H1 (cell line): ENCODE measurements around the gene HS1BP3. TPM values are rescaled to one million over a fixed set of nuclear protein-coding genes. Genes with fewer than 3 reads are reported as not detected.

Source experiments
- CTCF ChIA-PET: fragments of 300-600 bp; sonication (Branson Sonifier 250); formaldehyde crosslinking; loops from one replicate; lab custom pipeline; 2021; ENCODE audit not compliant: partially characterized antibody; lab: Charles Lee
- POLR2A ChIA-PET: fragments of 300-600 bp; sonication (Branson Sonifier 250); formaldehyde crosslinking; loops from one replicate; lab custom pipeline; 2021; ENCODE audit warnings: inconsistent platforms; ENCODE audit not compliant: partially characterized antibody; lab: Charles Lee
- DNase-seq, 2 experiments: peaks; one replicate each; pipeline versions ENCODE4 v3.0.0 to v3.0.0-alpha.2; 2010 to 2022; ENCODE audit warnings: low spot score in 2 of 2, low read depth in 1 of 2, mixed read lengths in 1 of 2
- FAIRE-seq: peaks from 2 replicates; lab custom pipeline; 2011; peaks lifted over from hg19 to GRCh38; lab: Jason Lieb, UNC
- H2AFZ ChIP-seq: 2 replicates; pipeline ENCODE4 v1.8.1; 2012; ENCODE audit warnings: low read length, inconsistent platforms
- H2AK5ac ChIP-seq: 2 replicates; pipeline ENCODE4 v1.6.1; 2013; ENCODE audit warnings: low read depth, low read length
- H2BK120ac ChIP-seq: replicated peaks from 2 replicates; pipeline ENCODE3; 2013; ENCODE audit warnings: low read depth, low read length, inconsistent platforms
- H2BK12ac ChIP-seq: 2 replicates; pipeline ENCODE4 v1.6.1; 2013; ENCODE audit warnings: low read depth, low read length
- H2BK15ac ChIP-seq: 2 replicates; pipeline ENCODE4 v1.6.1; 2013; ENCODE audit warnings: low read length
- H2BK20ac ChIP-seq: 2 replicates; pipeline ENCODE4 v1.6.1; 2013; ENCODE audit warnings: low read length
- H2BK5ac ChIP-seq: 2 replicates; pipeline ENCODE4 v1.6.1; 2013; ENCODE audit warnings: low read depth, low read length
- H3K14ac ChIP-seq: 2 replicates; pipeline ENCODE4 v1.6.1; 2013; ENCODE audit warnings: inconsistent platforms; ENCODE audit not compliant: insufficient read length
- H3K18ac ChIP-seq: 2 replicates; pipeline ENCODE4 v1.6.1; 2013; ENCODE audit warnings: low read length; ENCODE audit errors: extremely low read depth
- H3K23ac ChIP-seq: 2 replicates; pipeline ENCODE4 v1.6.1; 2013; ENCODE audit warnings: inconsistent platforms; ENCODE audit not compliant: insufficient read length
- H3K23me2 ChIP-seq: 2 replicates; pipeline ENCODE4 v1.6.1; 2013; ENCODE audit warnings: low read depth, low read length
- H3K27ac ChIP-seq: 2 replicates; pipeline ENCODE4 v1.6.1; 2011; ENCODE audit warnings: low read depth, low read length, inconsistent platforms
- H3K27me3 ChIP-seq, 4 experiments: replicated peaks in 1 of 4; 1 replicate in 1 of 4; 2 replicates in 3 of 4; pipeline versions ENCODE4 v1.6.1 to v1.8.1; 2011 to 2013; ENCODE audit warnings: low read length in 3 of 4, mild to moderate bottlenecking in 3 of 4, inconsistent platforms in 2 of 4, mixed read lengths in 2 of 4, moderate library complexity in 1 of 4; ENCODE audit not compliant: control insufficient read depth in 3 of 4, insufficient read depth in 3 of 4; ENCODE audit errors: extremely low read depth in 1 of 4
- H3K36me3 ChIP-seq, 4 experiments: 2 replicates each; pipeline versions ENCODE4 v1.6.1 to v1.8.1; 2011 to 2013; ENCODE audit warnings: mild to moderate bottlenecking in 4 of 4, low read length in 3 of 4, moderate library complexity in 2 of 4, control low read depth in 1 of 4, inconsistent platforms in 1 of 4; ENCODE audit not compliant: insufficient read depth in 4 of 4, control insufficient read depth in 2 of 4
- H3K4ac ChIP-seq: replicated peaks from 2 replicates; pipeline ENCODE3; 2013; ENCODE audit warnings: low read length, low read depth, mixed read lengths, inconsistent platforms; ENCODE audit not compliant: insufficient read length
- H3K4me1 ChIP-seq, 4 experiments: replicated peaks in 1 of 4; 1 replicate in 1 of 4; 2 replicates in 3 of 4; pipeline versions ENCODE4 v1.6.1 to v1.8.1; 2011 to 2013; ENCODE audit warnings: low read length in 3 of 4, inconsistent platforms in 2 of 4, mixed read lengths in 1 of 4; ENCODE audit not compliant: insufficient read depth in 4 of 4, control insufficient read depth in 3 of 4
- H3K4me2 ChIP-seq, 2 experiments: 2 replicates each; pipeline versions ENCODE4 v1.6.1 to v1.8.1; 2011 to 2013; ENCODE audit warnings: low read depth in 2 of 2, low read length in 2 of 2, control low read depth in 1 of 2, inconsistent platforms in 1 of 2, mild to moderate bottlenecking in 1 of 2; ENCODE audit not compliant: insufficient read depth in 1 of 2
- H3K4me3 ChIP-seq, 4 experiments: fragments of 200-600, 300-600 bp in 1 of 4; sonication (generic), shearing (Covaris generic), sonication (Bioruptor Twin) in 1 of 4; 2 replicates each; pipeline versions ENCODE4 v1.5.1 to v1.8.1; 2011 to 2016; ENCODE audit warnings: low read length in 4 of 4, low read depth in 3 of 4, control low read depth in 2 of 4, inconsistent platforms in 2 of 4, mild to moderate bottlenecking in 2 of 4, mixed read lengths in 1 of 4, moderate library complexity in 1 of 4; ENCODE audit not compliant: insufficient read depth in 2 of 4; ENCODE audit errors: extremely low read depth in 1 of 4
- H3K56ac ChIP-seq: replicated peaks from 2 replicates; pipeline ENCODE3; 2013; ENCODE audit warnings: low read depth, mild to moderate bottlenecking, mixed read lengths, low read length, inconsistent platforms; ENCODE audit not compliant: insufficient read length
- H3K79me1 ChIP-seq: 2 replicates; pipeline ENCODE4 v1.6.1; 2013; ENCODE audit warnings: low read depth, low read length, control low read depth
- H3K79me2 ChIP-seq, 2 experiments: 2 replicates each; pipeline versions ENCODE4 v1.6.1 to v1.8.1; 2012 to 2013; ENCODE audit warnings: low read length in 2 of 2, mild to moderate bottlenecking in 2 of 2, inconsistent platforms in 1 of 2; ENCODE audit not compliant: insufficient read depth in 2 of 2, control insufficient read depth in 1 of 2
- H3K9ac ChIP-seq, 4 experiments: replicated peaks in 1 of 4; 1 replicate in 1 of 4; 2 replicates in 3 of 4; pipeline versions ENCODE4 v1.6.1 to v1.8.1; 2011 to 2013; ENCODE audit warnings: low read depth in 3 of 4, low read length in 3 of 4, control low read depth in 2 of 4, mild to moderate bottlenecking in 2 of 4, moderate library complexity in 2 of 4, inconsistent platforms in 1 of 4; ENCODE audit errors: extremely low read depth in 1 of 4
- H3K9me3 ChIP-seq, 2 experiments: 2 replicates each; pipeline versions ENCODE4 v1.6.1 to v1.8.1; 2012 to 2013; ENCODE audit warnings: mild to moderate bottlenecking in 2 of 2, moderate library complexity in 2 of 2, control low read depth in 1 of 2, inconsistent platforms in 1 of 2, low read depth in 1 of 2, low read length in 1 of 2, mixed read lengths in 1 of 2; ENCODE audit not compliant: insufficient read depth in 2 of 2
- H4K20me1 ChIP-seq, 2 experiments: replicated peaks in 1 of 2; 2 replicates each; pipeline versions ENCODE3 to v1.8.1; 2011 to 2013; ENCODE audit warnings: inconsistent platforms in 2 of 2, low read length in 2 of 2, mild to moderate bottlenecking in 1 of 2; ENCODE audit not compliant: insufficient read depth in 2 of 2, control insufficient read depth in 1 of 2
- H4K5ac ChIP-seq: 2 replicates; pipeline ENCODE4 v1.6.1; 2013; ENCODE audit warnings: low read length, low read depth, mixed read lengths, inconsistent platforms; ENCODE audit not compliant: insufficient read length
- H4K8ac ChIP-seq: 2 replicates; pipeline ENCODE4 v1.8.0; 2013; ENCODE audit warnings: mild to moderate bottlenecking, moderate library complexity, low read length, inconsistent platforms; ENCODE audit not compliant: insufficient read depth; ENCODE audit errors: extremely low read depth
- H4K91ac ChIP-seq: replicated peaks from 2 replicates; pipeline ENCODE3; 2013; ENCODE audit warnings: low read length, mixed read lengths, inconsistent platforms; ENCODE audit not compliant: insufficient read length
- BCL11A ChIP-seq, 2 experiments: IDR thresholded peaks; one replicate each; pipeline ENCODE4 v1.6.1; 2011; ENCODE audit warnings: low read depth in 2 of 2, low read length in 2 of 2, mild to moderate bottlenecking in 2 of 2
- CBX5 ChIP-seq: fragments of 300-800, 300-1000 bp; sonication (generic); IDR thresholded peaks from 2 replicates; pipeline ENCODE4 v1.7.1; 2016; ENCODE audit warnings: antibody characterized with exemption, low read length, low read depth
- CTBP2 ChIP-seq: IDR thresholded peaks from 2 replicates; pipeline ENCODE4 v1.7.0; 2011; ENCODE audit warnings: borderline replicate concordance, mild to moderate bottlenecking, moderate library complexity, mixed read lengths, low read length; ENCODE audit not compliant: insufficient read depth, insufficient read length
- HDAC6 ChIP-seq: IDR thresholded peaks from one replicate; pipeline ENCODE4 v1.7.1; 2012; ENCODE audit warnings: low read depth, mild to moderate bottlenecking, inconsistent platforms, low read length, moderate library complexity
- KDM4A ChIP-seq: IDR thresholded peaks from one replicate; pipeline ENCODE4 v1.7.1; 2012; ENCODE audit warnings: low read depth, mild to moderate bottlenecking, moderate library complexity, low read length, inconsistent platforms; ENCODE audit not compliant: severe bottlenecking
- NRF1 ChIP-seq: IDR thresholded peaks from 2 replicates; pipeline ENCODE4 v1.6.1; 2011; ENCODE audit warnings: mild to moderate bottlenecking, low read depth, low read length, improper control_type of control experiment
- POLR2A ChIP-seq, 2 experiments: IDR thresholded peaks; 1 replicate in 1 of 2; 2 replicates in 1 of 2; pipeline ENCODE4 v1.6.1; 2011; ENCODE audit warnings: low read depth in 2 of 2, low read length in 2 of 2, mild to moderate bottlenecking in 2 of 2; ENCODE audit errors: control extremely low read depth in 1 of 2
- SP4 ChIP-seq: IDR thresholded peaks from 2 replicates; pipeline ENCODE4 v1.6.1; 2012; ENCODE audit warnings: low read length, inconsistent platforms
- SUZ12 ChIP-seq: fragments of 200-600 bp; sonication (generic); IDR thresholded peaks from 2 replicates; pipeline ENCODE4 v1.6.1; 2012; ENCODE audit warnings: mild to moderate bottlenecking, inconsistent platforms, low read length, moderate library complexity, mixed read lengths
- TAF1 ChIP-seq: IDR thresholded peaks from 2 replicates; pipeline ENCODE4 v1.6.1; 2011; ENCODE audit warnings: mild to moderate bottlenecking, low read depth, low read length
- TCF12 ChIP-seq: IDR thresholded peaks from 2 replicates; pipeline ENCODE4 v1.6.1; 2011; ENCODE audit warnings: low read depth, mild to moderate bottlenecking, low read length
- WGBS, 2 experiments: shearing (Covaris generic) in 1 of 2; methylation state at CpG; one replicate each; pipeline versions ENCODE4 v1.1.6 to v1.1.7; 2013 to 2015; ENCODE audit warnings: low lambda C conversion rate in 2 of 2, mixed read lengths in 2 of 2, inconsistent platforms in 1 of 2, low coverage in 1 of 2, missing lambda C conversion rate in 1 of 2; ENCODE audit not compliant: insufficient replicate concordance in 2 of 2, insufficient coverage in 1 of 2, insufficient read length in 1 of 2; ENCODE audit errors: extremely low coverage in 1 of 2, missing lambda C conversion rate in 1 of 2; 5-methylcytosine and 5-hydroxymethylcytosine counted together
- polyA plus RNA-seq, 7 experiments: library from polyadenylated mRNA; depleted of rRNA in 3 of 7; stranded (reverse) in 5 of 7; unstranded in 2 of 7; fragments of >200 nt in 5 of 7; fragments of 200-250 nt in 2 of 7; gene quantifications; 1 replicate in 5 of 7; 2 replicates in 1 of 7; 4 replicates in 1 of 7; pipeline versions ENCODE4 v1.2.1 to v1.2.3, GENCODE V29; 2011 to 2013; ENCODE audit warnings: missing spikeins in 2 of 7, mixed read lengths in 2 of 7
- total RNA-seq: library from RNA; stranded (reverse); fragmentation: NEBNext Ultra II Directional; extraction: Animal tissue kit (Norgen Biotek cat#: 25700); gene quantifications from 2 replicates; pipeline ENCODE4 v1.2.1, GENCODE V29; 2021
- TF ChIP-seq, protein P1 (sequence below): IDR thresholded peaks from 2 replicates; pipeline ENCODE4 v1.6.1; 2012; ENCODE audit warnings: inconsistent platforms

Gene HS1BP3
- total and polyA plus RNA-seq, 2 of the 8 experiments (the other 6 are each of a cell fraction or from before 2014, with no cell fraction given): 11.1 to 11.3 TPM

DNA sequence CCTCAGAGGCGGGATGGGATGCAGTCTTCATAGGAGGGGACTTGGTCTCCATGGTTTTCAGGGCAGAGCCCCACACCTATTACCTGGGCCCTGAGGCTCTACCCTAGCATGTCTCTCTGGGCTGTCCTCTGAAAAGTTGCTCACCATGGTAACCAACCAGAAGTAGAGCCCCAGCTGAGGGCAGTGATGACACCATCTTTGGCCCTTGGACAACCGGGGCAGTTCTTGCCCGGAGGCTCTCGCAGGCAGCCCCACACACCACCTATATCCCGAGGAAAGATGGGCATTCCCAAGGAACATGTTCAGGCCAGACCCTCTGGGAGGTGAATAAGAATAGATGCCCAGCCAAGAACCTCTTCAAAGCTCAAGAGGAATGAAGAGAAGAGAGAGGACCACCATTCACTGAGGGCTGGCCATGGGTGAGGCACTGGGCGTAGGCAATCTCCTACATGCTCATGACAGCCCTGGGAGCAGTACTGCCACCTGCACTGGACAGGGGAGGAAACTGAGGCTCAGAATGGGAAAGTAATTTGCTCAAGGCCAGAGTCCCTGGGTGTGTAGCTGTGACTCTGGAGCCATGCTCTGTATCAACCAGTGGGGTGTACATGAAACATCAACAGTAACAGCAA lies 72.5 kb downstream of the HS1BP3 start:
- no peak overlapping the region for H3K4me2 ChIP-seq
- no peaks in the 10 kb centered on the region for H3K23me2 ChIP-seq
- no peak overlapping the region; the same call in 1 of the 2 replicates for H2BK20ac ChIP-seq
- H3K9me3 ChIP-seq: peaks cover 5 to 6% of the 10 kb centered on the region in 2 experiments; a peak in 2 of 4 replicates
- H2AFZ ChIP-seq: no peak overlapping the region
- ChIA-PET CTCF (interaction anchor here (0.9 to 4.4 kb wide), 8 partner anchors 10 to 125 kb away, joined by 3 to 21 read pairs (median 6); no protein-coding TSS in a partner anchor), POLR2A (interaction anchor here (1.0 to 1.3 kb wide), 2 partner anchors 16 to 49 kb away, joined by 3 to 5 read pairs; no protein-coding TSS in a partner anchor)
- peak overlapping the region; percentile 81; the same call in 1 of the 2 replicates for H2BK5ac ChIP-seq
- peak overlapping the region; percentile 87; the same call in 1 of the 2 replicates for H2BK12ac ChIP-seq
- H3K9ac ChIP-seq: no peak overlapping the region
- WGBS, 2 experiments: 76% methylated on average over 6 of the region's 6 CpGs; no CpG with 5 or more reads in 1 of the 2 experiments
- H3K23ac ChIP-seq: no peak overlapping the region
- H4K20me1 ChIP-seq: no peaks in the 10 kb centered on the region
- no peak overlapping the region for H3K56ac ChIP-seq
- no peaks in the 10 kb centered on the region; a peak in 1 of 7 replicates for H3K4me1 ChIP-seq
- no peak overlapping the region for H3K4me3 ChIP-seq
- no peaks in the 10 kb centered on the region for H3K79me2 ChIP-seq
- no peaks in the 10 kb centered on the region; a peak in 1 of 7 replicates for H3K27me3 ChIP-seq
- no peak overlapping the region for H3K27ac ChIP-seq
- H4K5ac ChIP-seq: no peak overlapping the region
- no peak overlapping the region for H3K18ac ChIP-seq
- H3K79me1 ChIP-seq: no peaks in the 10 kb centered on the region
- H2AK5ac ChIP-seq: no peak overlapping the region
- H3K36me3 ChIP-seq: no peaks in the 10 kb centered on the region
- H3K14ac ChIP-seq: no peak overlapping the region
- H3K4ac ChIP-seq: no peak overlapping the region
- no peak overlapping the region for H2BK120ac ChIP-seq
- DNase-seq: no peak
- FAIRE-seq: no peak
- no peak overlapping the region for H4K8ac ChIP-seq
- H4K91ac ChIP-seq: peak overlapping the region; percentile 70
- H2BK15ac ChIP-seq: no peak overlapping the region
- TF ChIP-seq TAF1 (no peak), POLR2A (IDR thresholded peaks at IDR 0.05; ENCODE audit: control extremely low read depth in 1 of 2, low read depth in 2 of 2, low read length in 2 of 2) (no peak), NRF1 (no peak), SP4 (no peak), BCL11A (IDR thresholded peaks at IDR 0.05; ENCODE audit: low read depth in 2 of 2, low read length in 2 of 2) (no peak), CTBP2 (no peak), SUZ12 (no peak), KDM4A (no peak), TCF12 (no peak), CBX5 (no peak), HDAC6 (no peak)
- TF ChIP-seq, protein P1, sequence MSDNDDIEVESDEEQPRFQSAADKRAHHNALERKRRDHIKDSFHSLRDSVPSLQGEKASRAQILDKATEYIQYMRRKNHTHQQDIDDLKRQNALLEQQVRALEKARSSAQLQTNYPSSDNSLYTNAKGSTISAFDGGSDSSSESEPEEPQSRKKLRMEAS: no peak
